AG04449 (cell line): Measurements from ENCODE around the gene LRBA.

Experiments
- CTCF ChIA-PET: fragments of 350-600 bp; formaldehyde crosslinking; extraction: SDS; loops from one replicate; lab custom pipeline; 2021; ENCODE audit warnings: antibody characterized with exemption; lab: Yijun Ruan, JAX
- POLR2A ChIA-PET: fragments of 400-600, 350-600 bp; formaldehyde crosslinking; extraction: SDS; loops from one replicate; lab custom pipeline; 2020; ENCODE audit warnings: antibody characterized with exemption, inconsistent platforms; lab: Yijun Ruan, JAX
- DNase-seq: peaks from one replicate; pipeline ENCODE4 v3.0.0-alpha.2; 2010; ENCODE audit warnings: low read depth, low spot score
- H3K4me3 ChIP-seq: 2 replicates; pipeline ENCODE4 v1.5.1; 2011; ENCODE audit warnings: low read depth, mild to moderate bottlenecking, control low read depth, low read length
- CTCF ChIP-seq: IDR thresholded peaks from one replicate; pipeline ENCODE4 v1.5.1; 2011; ENCODE audit warnings: mild to moderate bottlenecking, moderate library complexity, low read length, control low read depth, inconsistent platforms; ENCODE audit not compliant: insufficient read depth; ENCODE audit errors: missing control alignments

Gene LRBA

GRCh38 chr4:150250293-150250997, 764.6 kb downstream of the LRBA start:
- ChIA-PET CTCF (no interaction called here), POLR2A (no interaction called here)
- H3K4me3 ChIP-seq = no peak overlapping the region
- TF ChIP-seq CTCF = no peak
- no peak for DNase-seq

GRCh38 chr4:150248181-150248580, 766.9 kb downstream of the LRBA start:
- no peak for TF ChIP-seq CTCF
- H3K4me3 ChIP-seq = no peak overlapping the region
- POLR2A ChIA-PET = no interaction called here
- DNase-seq = no peak
- CTCF ChIA-PET = interaction anchor here (0.9 to 3.1 kb wide), 5 partner anchors 10 to 619 kb away, joined by 3 to 14 read pairs (median 4); no protein-coding TSS in a partner anchor

GRCh38 chr4:150247184-150247583, 767.9 kb downstream of the LRBA start:
- ChIA-PET POLR2A (no interaction called here), CTCF (interaction anchor here (0.8 to 3.1 kb wide), 6 partner anchors 8 to 620 kb away, joined by 3 to 14 read pairs (median 4); no protein-coding TSS in a partner anchor)

GRCh38 chr4:150244600-150244999, 770.5 kb downstream of the LRBA start:
- no peak for DNase-seq
- TF ChIP-seq CTCF = no peak
- ChIA-PET POLR2A (interaction anchor here (0.7 to 1.2 kb wide), 4 partner anchors 20 to 167 kb away, joined by 3 to 7 read pairs (median 4); partner anchors contain the start of gene DCLK2), CTCF (interaction anchor here (0.7 to 7.5 kb wide), 18 partner anchors 11 to 623 kb away, joined by 3 to 136 read pairs (median 10); no protein-coding TSS in a partner anchor)
- no peak overlapping the region for H3K4me3 ChIP-seq

More at GRCh38 chr4:150247184-150247583, 767.9 kb downstream of the LRBA start:
- no peak for DNase-seq
- no peak overlapping the region for H3K4me3 ChIP-seq
- TF ChIP-seq CTCF = no peak

GRCh38 chr4:150243932-150244331, 771.2 kb downstream of the LRBA start:
- no peak overlapping the region for H3K4me3 ChIP-seq
- CTCF ChIA-PET = interaction anchor here (0.7 to 7.5 kb wide), 34 partner anchors 9 to 623 kb away, joined by 3 to 136 read pairs (median 7); partner anchors contain the start of gene DCLK2
- no peak for DNase-seq
- TF ChIP-seq CTCF = no peak
- POLR2A ChIA-PET = interaction anchor here (0.7 to 1.2 kb wide), 4 partner anchors 19 to 166 kb away, joined by 3 to 7 read pairs (median 4); partner anchors contain the start of gene DCLK2

- no peak overlapping the region for H3K4me3 ChIP-seq
- DNase-seq = no peak
- POLR2A ChIA-PET = interaction anchor here (1.2 kb wide), 1 partner anchor 18 kb away, joined by 3 read pairs; no protein-coding TSS in a partner anchor
- TF ChIP-seq CTCF = peak; percentile 78
- CTCF ChIA-PET = interaction anchor here (0.6 to 7.5 kb wide), 56 partner anchors 9 to 627 kb away, joined by 3 to 136 read pairs (median 6); partner anchors contain the start of gene DCLK2
These were observed 772.1 kb downstream of the LRBA start for GRCh38 chr4:150242820-150243458.
